Inflammatory macrophage (primary cell): ENCODE data around the gene ST3GAL4.
"Not testable (repeated sequence)": the region's sequence is repeated elsewhere in the genome, so short reads cannot be mapped to it uniquely, and the experiment has no call there.

Experiments
- DNase-seq, 2 donors: peaks; one replicate each; pipeline ENCODE4 v3.0.0-alpha.2; 2020 to 2022

Gene ST3GAL4

DNA sequence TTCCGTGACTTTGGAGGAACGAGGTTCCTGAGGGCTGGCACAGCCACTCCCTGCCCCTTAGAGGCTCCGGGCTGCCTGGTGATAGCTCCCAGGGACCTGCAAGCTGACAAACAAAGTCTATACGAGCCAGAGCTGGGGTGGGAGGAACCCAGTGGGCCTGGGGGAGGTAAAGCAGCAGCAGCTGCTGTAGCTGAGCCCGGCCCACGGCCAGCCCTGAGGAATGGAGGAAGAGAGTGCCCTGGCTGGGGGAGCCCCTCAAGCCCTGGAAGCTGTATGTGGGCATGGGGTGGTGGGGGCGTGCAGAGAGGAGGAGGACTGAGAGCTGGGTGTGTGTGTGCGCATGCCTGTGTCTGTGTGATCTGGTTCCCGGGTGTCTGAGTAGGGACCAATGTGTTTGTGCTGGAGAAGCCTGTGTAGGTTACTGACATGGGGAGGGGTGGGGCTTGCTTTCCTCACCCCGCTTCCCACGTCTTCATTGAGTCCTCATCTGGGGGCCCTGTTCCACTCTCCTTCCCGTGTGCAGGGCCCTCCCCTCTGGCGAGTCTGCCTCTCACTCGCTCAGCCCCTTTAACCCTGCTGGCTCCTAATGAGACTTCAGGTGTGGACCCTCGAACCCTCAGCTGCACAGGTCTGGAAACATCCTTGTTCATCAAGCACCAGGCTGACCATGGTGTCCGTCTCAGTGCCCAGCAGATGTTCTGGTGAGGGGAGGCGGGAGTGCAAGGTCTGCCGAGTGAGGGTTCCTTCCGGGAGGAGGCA lies 10.8 kb downstream of the ST3GAL4 start:
- no peak for DNase-seq

DNA sequence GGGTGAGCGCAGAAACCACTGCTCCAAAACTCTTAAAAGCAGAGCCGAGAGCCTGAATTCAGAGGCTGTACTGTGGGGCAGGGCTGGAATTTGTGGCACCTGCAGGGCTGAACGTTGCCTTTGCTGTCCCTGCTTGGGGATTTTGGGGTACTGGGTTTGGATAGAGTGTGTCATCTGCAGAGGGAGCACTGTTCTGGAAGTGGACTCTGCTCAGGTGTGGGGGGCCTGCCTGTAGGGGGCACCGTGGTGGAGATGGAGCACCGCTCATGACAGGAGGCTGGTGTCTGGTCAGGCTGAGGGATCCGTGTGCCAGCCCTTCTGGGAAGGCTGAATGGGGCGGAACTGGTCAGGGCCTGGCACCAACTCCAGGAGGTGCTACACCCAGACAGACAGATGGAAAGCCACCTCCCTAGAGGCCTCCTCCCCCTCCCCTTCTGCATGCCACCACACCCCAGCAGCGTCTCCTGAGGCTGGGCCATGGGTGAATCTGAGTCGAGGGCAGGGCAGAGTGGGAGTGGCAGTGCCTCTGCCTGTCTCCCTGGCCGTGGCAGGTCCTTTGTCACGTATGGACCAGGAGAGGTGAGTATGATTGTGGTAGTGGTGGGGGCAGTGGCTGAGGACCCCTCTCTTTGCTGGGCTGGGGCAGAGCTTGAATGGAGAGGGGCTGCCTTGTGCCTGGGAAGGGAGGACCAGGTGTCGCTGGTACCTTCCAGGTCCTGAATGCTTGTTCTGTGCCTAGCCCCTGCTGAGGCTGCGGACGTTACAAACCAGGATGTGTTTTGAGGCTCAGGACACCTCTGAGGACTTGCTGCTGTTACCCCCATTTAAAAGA lies 11.6 kb downstream of the ST3GAL4 start:
- DNase-seq, result not testable (repeated sequence)

DNA sequence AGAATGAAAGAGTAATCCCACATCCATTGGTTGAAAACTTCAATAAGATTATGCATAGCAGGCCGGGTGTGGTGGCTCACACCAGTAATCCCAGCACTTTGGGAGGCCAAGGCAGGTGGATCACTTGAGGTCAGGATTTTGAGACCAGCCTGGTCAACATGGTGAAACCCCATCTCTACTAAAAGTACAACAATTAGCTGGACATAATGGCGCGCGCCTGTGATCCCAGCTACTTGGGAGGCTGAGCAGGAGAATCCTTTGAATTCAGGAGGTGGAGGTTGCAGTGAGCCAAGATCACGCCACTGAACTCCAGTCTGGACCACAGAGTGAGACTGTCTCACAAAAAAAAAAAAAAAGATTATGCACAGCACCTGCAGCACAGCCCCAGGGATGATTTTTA lies 12.3 kb downstream of the ST3GAL4 start:
- DNase-seq, result not testable (repeated sequence)

DNA sequence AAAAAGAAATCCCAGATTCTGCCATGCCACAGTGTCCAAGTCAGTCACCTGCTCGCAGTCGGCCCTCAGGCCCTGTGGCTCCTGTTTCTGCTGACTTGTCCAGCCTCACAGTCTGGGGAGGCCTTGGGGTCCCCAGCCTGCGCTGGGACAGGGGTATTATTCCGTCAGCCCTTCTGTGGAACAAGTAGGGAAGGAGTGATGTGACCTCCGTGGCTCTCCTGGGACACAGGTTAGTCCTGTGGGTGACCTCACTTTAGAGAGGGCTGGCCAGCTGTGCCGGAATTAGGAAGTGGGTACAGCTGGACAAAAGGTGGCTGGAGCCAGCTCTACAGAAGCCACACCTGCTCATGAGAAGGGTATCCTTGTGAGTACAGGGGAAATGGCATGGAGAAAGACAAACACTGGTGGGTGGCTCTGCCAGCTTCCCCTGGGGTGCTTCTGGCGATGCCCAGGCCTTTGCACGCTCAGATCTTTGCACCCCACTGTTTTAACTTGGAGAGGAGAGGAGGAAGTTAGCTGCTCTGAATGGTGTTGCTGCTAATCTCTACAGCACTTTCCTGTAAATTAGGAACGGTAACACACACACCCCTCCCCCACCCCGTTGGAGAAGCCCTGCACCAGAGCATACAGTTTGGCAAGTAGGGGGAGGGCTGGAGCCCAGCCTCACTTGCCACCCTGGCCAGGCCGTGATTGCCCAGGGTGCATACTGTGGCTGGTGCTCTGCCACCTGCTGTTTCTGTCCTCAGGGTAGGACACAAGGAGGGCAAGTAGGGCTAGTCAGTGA lies 13.0 kb downstream of the ST3GAL4 start:
- not testable (repeated sequence) for DNase-seq

DNA sequence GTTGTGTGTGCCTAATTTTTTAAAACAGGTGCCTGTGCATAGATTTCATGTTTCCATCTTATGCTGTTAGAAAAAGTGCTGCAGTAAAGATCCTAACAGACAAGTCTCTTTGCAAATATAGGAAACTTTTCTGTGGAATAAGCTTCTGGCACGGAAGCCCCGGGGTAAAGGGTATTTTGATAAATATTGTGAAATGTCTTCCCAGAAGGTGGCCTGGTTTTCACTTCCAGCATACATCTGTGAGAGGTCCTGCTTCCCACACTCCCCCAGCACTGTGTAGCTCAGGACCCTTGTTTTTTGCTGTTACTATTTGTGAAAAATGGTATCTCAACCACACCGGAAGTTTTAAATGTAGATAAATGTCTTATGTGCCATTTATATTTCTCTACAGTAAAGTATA lies 14.5 kb downstream of the ST3GAL4 start:
- DNase-seq, result no peak

DNA sequence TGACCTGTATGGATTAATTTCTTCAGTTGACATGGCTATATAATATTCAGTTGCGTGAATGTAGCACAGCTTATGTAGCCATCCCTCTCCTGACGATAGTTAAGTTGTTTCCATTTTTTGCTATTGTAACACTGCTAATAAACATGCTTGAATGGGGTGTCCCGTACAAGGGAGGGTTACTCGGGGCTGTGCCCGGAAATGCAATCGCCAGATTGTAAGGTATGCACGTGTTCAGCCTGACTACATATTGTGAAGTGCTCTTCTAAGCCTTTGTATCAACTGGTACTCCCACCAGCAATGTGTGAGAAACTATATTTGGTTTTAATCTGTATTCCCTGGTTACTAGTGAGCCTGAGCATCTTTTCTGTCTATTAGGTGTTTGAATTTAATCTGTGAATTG lies 16.1 kb downstream of the ST3GAL4 start:
- no peak for DNase-seq

DNA sequence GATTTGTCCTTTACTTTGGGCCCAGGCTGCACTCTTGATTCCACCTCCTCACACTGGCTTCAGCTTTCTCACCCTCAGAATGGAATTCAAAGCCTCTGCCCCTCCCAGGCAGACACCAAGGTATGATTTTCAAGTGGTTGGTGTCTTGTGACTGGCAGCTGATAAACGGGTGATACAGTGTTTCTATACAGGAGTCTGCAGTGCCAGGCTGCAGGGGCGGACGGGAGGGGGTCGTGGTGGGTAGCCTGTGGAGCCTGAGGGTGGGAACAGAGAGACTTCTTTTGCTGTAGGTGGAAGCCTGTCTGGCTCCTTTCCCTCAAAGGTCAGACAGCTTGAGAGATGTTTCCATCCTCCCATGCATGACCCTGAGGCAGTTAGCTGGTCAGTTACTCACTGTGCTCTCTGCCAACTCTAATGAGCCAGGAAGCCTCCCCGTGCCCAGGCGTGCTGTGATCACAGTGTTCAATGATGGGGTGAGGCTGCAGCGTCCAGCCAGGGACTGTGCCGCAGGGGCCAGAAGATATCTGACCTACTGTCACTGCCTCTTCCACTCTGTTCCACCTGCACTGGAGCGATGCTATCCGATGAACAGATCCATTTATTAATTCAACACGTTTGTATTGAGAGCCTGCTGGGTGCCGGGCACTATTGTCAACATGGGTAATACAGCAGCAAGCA lies 18.0 kb downstream of the ST3GAL4 start:
- not testable (repeated sequence) for DNase-seq

DNA sequence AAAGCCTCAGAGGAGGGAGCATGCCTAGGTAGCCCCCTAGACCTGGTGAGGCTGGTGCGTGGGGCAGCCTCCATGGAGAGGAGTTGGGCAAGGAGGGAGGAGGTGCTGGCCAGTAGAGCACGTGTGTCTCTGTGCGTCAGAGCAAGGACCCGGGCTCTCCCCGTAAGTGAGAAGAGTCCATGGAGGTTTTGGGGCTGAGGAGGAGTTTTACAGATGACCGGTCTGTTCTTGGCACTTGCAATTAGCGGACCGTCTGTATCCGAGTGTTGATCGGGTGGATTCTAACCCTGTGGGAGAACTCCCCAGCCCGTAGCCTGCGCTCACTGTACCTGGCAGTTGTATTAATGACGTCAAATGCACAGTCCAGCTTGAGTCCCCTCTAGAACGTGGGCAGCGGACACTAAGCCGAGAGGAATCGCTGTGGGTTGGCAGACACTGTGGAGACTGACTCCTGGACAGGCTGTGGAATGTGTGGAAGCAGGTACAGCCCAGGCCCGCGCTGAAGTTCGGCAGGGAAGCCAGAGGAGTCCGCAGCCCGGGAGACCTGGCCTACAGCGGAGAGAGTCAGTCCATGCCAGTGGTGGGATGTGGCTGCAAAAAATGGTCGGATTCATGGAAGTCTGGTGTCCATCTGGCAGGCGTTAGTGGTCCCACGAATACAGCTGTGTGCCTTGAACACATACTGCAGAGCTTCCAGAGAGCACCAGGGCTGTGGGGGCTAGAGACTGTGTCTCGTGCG lies 19.2 kb downstream of the ST3GAL4 start:
- not testable (repeated sequence) for DNase-seq

DNA sequence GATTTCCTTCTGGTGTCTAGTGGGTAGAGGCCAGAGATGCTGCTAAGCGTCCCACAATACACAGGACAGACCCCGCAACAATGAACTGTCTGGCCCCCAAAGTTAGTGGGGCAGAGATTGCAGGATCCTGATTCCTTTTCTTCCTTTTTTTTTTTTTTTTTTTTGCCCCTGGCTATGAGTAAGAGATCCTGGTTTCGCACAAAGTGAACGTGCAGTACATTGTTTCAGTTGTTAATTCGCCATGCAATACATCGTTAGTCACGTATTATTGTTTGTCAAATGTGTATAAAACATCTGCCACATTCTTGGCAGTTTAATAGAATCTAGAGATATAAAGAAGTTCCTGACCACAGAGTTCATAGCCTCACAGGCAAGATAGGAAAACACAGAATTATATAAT lies 20.2 kb downstream of the ST3GAL4 start:
- DNase-seq, result no peak

DNA sequence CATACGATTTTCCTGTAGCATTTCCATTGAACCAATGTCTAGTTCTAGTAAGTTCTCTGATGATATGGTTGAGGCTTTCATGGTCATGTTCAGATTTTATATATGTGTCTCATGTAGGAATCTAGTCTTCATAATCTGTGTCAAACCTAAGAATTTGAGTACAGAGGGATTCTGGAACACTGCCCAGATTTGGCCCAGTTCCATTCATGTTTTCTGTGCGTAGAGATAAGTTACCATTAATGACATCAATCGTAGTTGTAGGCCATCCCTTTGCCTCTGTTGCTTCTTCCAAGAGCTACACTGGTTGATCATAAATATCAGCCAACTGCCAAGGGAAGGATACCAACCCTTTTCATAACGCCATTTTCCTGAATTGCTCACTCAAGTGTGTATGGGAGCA lies 23.3 kb downstream of the ST3GAL4 start:
- DNase-seq, result no peak

DNA sequence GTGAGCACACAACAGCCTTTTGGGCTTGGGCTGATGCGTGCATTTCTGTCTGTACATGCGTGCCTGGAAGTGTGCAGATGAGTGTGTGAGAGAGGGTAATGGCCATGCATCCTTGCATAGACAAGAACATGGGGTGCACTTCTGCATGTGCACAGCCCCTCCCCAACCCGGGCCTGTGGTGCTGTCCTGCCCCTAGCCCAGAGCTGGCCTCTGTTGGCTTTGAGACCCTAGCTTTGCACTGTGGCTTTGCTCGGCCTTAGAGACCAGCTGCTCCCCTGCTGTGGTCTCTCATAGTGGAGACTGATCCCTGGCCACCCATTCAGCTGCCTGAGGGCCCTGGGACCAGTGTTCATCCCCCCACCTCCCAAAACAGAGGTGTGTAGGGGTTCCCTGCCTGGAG lies 25.4 kb downstream of the ST3GAL4 start:
- no peak for DNase-seq

DNA sequence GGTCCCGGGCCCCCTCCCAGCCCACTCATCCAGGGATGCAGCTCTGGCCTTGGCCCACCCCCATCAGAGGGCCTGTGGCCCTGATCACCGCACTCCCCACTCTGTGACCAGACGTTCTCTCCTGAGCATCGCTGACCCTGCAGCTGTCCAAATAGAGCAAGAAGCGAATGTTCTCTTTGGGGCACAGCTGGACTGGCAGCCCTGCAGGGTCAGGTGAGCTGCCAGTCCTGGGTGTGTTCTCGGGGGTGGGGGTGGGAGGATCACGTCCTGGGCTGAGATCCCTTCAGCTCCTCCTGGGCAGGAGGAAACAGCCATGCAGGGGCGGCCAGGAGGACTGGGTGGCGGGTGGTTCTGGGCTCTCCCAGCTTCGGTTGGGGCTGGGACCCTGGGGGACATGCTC lies 26.5 kb downstream of the ST3GAL4 start:
- not testable (repeated sequence) for DNase-seq

DNA sequence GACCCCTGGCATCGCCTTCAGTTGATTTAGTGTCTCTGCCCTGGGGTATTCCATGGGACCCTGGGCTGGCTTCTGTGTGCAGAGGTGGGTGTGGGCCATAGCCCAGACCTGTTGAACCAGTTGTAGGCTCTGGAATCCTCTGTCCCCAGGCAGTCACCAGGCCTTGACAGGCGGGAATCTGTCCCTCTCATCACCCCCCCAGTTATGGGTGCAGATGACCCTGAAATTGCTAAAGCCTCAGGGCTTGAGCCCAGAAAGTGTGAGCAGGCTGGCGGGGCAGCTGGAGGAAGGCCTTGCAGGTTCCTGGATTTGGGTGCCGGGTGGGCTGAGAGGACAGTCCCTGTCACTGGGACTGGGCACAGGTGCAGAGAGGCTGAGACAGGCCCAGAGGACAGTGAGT lies 27.2 kb downstream of the ST3GAL4 start:
- DNase-seq, result not testable (repeated sequence)

DNA sequence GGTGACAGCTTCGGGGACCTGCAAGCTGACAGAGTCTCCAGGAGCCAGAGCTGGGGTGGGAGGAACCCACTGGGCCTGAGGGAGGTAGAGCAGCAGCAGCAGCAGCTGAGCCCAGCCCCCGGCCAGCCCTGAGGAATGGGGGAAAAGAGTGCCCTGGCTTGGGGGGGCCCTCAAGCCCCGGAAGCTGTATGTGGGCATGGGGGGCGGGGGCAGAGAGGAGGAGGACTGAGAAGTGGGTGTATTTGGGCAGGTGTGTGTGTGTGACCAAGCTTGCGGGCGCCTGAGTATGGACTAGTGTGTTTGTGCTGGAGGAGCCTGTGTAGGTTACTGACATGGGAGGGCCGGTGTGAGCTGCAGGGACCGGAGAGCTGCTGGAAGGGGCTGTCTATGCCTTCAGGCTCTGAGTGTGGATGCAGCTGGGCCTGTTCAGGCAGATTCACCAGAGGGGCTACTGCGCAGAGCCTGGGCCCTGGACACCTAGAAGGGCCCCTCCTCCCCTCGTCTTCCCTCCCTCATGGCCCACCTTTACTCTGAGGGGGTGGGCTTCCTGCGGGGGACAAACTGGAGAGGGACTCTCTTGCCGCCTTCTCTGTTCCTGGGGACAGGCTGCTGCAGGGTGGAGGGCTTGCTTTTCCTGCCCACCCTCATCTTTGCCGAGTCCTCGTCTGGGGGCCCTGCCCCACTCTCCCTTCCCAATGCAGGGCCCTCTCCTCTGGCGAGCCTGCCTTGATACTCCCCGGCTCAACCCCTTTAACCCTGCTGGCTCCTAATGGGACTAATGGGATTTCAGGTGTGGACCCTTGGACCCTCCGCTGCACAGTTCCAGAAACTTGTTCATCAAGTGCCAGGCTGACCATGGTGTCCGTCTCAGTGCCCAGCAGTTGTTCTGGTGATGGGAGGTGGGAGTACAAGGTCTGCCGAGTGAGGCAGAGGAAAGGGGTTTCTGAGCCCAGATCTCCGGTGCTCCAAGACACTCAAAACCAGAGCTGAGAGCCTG lies 28.2 kb downstream of the ST3GAL4 start:
- no peak for DNase-seq

DNA sequence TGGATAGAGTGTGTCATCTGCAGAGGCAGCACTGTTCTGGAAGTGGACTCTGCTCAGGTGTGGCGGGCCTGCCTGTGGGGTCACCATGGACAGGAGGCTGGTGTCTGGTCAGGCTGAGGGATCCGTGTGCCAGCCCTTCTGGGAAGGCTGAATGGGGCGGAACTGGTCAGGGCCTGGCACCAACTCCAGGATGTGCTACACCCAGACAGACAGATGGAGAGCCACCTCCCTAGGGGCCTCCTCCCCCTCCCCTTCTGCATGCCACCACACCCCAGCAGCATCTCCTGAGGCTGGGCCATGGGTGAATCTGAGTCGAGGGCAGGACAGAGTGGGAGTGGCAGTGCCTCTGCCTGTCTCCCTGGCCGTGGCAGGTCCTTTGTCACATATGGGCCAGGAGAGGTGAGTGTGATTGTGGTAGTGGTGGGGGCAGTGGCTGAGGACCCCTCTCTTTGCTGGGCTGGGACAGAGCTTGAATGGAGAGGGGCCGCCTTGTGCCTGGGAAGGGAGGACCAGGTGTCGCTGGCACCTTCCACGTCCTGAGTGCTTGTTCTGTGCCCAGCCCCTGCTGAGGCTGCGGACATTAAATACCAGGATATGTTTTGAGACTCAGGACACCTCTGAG lies 29.1 kb downstream of the ST3GAL4 start:
- DNase-seq, result no peak

DNA sequence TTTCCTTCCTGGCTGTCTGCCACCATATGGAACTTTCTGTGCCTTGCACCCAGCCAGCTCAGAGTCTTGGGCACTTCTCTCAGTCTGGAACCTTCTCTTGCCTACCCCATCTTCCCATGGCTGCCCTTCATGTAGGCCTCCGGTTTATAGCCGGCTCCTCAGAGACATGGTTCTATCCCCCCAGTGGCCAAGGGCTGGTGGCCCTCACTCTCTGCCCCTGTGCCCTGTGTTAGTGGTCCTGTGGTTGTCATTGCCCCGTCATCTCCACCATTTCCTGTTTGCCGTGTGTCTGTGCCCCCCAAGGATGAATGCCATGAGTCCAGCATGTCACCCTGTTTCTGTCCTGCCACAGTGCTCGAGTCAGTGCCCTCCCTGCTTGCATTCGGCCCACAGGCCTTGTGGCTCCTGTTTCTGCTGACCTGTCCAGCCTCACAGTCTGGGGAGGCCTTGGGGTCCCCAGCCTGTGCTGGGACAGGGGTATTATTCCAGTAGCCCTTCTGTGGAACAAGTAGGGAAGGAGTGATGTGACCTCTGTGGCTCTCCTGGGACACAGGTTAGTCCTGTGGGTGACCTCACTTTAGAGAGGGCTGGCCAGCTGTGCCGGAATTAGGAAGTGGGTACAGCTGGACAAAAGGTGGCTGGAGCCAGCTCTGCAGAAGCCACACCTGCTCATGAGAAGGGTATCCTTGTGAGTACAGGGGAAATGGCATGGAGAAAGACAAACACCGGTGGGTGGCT lies 30.7 kb downstream of the ST3GAL4 start:
- no peak for DNase-seq

DNA sequence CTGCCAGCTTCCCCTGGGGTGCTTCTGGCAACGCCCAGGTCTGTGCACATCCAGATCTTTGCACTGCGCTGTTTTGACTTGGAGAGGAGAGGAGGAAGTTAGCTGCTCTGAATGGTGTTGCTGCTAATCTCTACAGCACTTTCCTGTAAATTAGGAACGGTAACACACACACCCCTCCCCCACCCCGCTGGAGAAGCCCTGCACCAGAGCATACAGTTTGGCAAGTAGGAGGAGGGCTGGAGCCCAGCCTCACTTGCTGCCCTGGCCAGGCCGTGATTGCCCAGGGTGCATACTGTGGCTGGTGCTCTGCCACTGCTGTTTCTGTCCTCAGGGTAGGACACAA lies 31.2 kb downstream of the ST3GAL4 start:
- peak; percentile 43 to 62 for DNase-seq

DNA sequence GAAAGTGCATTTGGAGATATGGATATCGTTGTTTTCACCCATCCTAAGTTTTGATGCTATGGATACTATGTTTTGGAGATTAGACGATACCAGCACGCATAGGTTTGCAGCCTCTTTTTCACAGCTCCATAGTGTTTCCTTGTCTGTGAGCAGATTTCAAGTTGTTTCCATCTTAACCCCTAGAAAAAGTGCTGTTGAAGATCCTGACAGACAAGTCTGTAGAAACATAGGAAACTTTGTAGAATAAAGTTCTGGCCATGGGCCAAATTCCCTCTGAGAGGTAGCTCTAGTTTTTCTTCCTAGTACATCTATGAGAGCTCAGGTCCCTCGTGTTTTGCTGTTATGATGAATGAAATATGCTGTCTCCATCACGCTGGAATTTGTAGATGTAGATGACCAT lies 32.4 kb downstream of the ST3GAL4 start:
- DNase-seq, result no peak

DNA sequence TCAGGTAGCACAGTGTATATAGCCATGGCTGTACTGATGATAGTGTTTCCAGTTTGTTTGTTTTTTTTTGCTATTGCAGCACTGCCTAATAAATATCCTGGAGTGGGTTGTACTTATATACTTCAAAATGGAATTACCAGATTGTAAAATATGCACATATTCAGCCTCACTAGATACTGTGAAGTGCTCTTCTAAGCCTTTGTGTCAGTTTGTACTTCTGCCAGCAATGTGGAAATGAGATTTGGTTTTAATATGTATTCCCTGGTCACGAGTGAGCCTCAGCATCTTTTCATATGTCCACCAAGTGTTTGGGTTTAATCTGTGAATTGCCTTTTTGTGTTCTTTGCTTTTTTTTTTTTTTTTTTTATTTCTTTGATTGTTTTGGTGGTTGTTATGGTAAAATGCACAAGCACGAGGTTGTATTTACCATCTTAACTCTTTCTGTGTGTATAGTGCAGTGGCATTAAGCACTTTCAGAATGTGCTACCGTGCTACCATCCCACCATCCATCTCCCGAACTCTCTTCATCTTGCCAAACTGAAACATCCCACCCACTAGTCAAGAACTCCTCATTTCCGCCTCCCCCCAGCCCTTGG lies 34.9 kb downstream of the ST3GAL4 start:
- DNase-seq, result no peak
